Measurements from ENCODE around the gene AP3B1. TPM values are rescaled to one million over a fixed set of nuclear protein-coding genes. Genes with fewer than 3 reads are reported as not detected.
A peak's percentile ranks its signal among the peaks of the same experiment; 100 is the strongest.

The AP3B1 gene
- total RNA-seq, 3 donors from 2014 or later, result 38.5 to 55.6 (median 52.1) TPM

GRCh38 chr5:78300464-78301045 lies 6.1 kb upstream of the AP3B1 start:
- H3K4me1 ChIP-seq (ENCODE audit: low read depth), result peaks cover 4% of the 10 kb centered on the region
- H3K36me3 ChIP-seq (ENCODE audit: low read depth), result no peaks in the 10 kb centered on the region
- ATAC-seq, result no peak
- no peak overlapping the region for H3K4me3 ChIP-seq
- H3K9me3 ChIP-seq, result no peaks in the 10 kb centered on the region
- intact Hi-C loops (cut with DNase I, micrococcal nuclease), result no loop called here
- no peak for DNase-seq
- TF ChIP-seq, protein P1, sequence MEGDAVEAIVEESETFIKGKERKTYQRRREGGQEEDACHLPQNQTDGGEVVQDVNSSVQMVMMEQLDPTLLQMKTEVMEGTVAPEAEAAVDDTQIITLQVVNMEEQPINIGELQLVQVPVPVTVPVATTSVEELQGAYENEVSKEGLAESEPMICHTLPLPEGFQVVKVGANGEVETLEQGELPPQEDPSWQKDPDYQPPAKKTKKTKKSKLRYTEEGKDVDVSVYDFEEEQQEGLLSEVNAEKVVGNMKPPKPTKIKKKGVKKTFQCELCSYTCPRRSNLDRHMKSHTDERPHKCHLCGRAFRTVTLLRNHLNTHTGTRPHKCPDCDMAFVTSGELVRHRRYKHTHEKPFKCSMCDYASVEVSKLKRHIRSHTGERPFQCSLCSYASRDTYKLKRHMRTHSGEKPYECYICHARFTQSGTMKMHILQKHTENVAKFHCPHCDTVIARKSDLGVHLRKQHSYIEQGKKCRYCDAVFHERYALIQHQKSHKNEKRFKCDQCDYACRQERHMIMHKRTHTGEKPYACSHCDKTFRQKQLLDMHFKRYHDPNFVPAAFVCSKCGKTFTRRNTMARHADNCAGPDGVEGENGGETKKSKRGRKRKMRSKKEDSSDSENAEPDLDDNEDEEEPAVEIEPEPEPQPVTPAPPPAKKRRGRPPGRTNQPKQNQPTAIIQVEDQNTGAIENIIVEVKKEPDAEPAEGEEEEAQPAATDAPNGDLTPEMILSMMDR (IDR thresholded peaks at IDR 0.05), result no peak

DNA sequence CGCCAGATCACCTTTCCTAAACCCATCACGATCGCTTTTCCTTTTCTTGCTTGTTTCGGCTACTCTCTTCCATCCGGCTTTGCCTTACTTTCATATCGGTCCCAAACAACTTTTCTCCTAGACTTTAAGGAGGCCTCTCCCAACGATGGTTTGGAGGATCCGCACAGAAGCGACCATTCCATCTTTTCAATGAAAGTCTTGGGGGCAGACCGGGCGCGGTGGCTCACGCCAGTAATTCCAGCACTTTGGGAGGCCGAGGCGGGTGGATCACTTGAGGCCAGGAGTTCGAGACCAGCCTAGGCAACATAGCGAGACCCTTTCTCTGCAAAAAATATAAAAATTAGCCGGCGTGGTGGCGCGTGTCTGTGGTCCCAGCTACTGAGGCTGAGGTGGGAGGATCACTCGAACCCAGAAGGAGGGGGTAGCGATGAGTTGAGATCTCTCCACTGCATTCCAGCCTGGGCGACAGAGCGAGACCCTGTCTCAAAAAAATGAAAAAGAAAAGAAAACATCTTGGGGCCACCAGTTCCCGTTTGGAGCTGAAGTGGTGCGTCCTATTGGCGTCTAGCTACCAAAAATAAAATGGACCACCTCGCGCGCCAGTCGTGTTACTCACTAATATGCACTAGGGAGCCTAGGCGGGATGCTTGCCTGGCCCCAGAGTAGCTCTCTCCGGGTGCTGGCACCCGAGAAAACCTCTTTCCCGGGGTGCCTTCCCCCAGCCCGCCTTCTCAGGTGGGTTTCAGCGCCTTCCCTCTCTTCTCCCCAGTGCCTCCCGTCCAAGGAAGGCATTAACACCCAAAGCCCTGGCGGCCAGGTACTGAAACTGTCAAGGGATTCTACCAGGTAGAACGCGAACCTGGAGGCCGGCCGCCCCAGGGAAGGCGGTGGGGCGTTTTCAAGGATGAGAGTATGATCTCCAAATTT lies 800 bp upstream of the AP3B1 start:
- TF ChIP-seq, protein P1 (IDR thresholded peaks at IDR 0.05), result no peak
- Histone ChIP-seq H3K9me3 (no peaks in the 10 kb centered on the region), H3K4me1 (ENCODE audit: low read depth) (peaks cover 15% of the 10 kb centered on the region), H3K4me3 (peak overlapping the region; percentile 67), H3K36me3 (ENCODE audit: low read depth) (no peaks in the 10 kb centered on the region)
- intact Hi-C loops (cut with DNase I, micrococcal nuclease), result loop anchor here (2.0 to 10.0 kb wide), 2 partner anchors 60 to 66 kb away; partner anchors contain the start of gene SCAMP1 (in 1 of the 2)
- peak; percentile 56 for ATAC-seq
- DNase-seq, result peak; percentile 59 to 66 (median 65)

- Histone ChIP-seq H3K36me3 (ENCODE audit: low read depth) (no peaks in the 10 kb centered on the region), H3K4me1 (ENCODE audit: low read depth) (peaks cover 15% of the 10 kb centered on the region), H3K9me3 (no peaks in the 10 kb centered on the region), H3K4me3 (peak overlapping the region; percentile 67)
- intact Hi-C loops (cut with DNase I, micrococcal nuclease), result loop anchor here (2.0 to 10.0 kb wide), 2 partner anchors 61 to 67 kb away; partner anchors contain the start of gene SCAMP1 (in 1 of the 2)
- TF ChIP-seq, protein P1 (IDR thresholded peaks at IDR 0.05), result no peak
- peak; percentile 5 for ATAC-seq
- no peak for DNase-seq
Measured at GRCh38 chr5:78293851-78294247, 649 bp downstream of the AP3B1 start.

DNA sequence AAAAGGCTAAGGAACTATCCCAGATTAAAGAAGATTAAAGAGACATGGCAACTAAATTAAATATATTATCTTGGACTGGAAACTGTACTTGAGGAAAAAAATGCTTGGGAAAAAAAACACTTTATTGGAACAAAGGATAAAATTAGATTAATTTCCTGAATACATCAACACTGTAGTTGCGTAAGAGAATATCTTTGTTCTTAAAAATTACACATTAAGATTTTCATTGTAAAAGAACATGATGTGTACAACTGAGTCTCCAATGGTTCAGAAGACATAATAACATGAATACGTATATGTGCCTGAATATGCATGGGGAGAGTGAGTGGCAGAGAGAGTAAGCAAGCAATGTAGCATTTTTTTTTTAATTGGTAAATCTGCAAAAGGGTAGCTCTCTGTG lies 2.8 kb downstream of the AP3B1 start:
- Histone ChIP-seq H3K4me1 (ENCODE audit: low read depth) (peaks cover 15% of the 10 kb centered on the region), H3K9me3 (no peaks in the 10 kb centered on the region), H3K4me3 (no peak overlapping the region), H3K36me3 (ENCODE audit: low read depth) (no peaks in the 10 kb centered on the region)
- intact Hi-C loops (cut with DNase I, micrococcal nuclease), result loop anchor here in 1 of 2 donors (10.0 kb wide), 1 partner anchor 63 kb away; no protein-coding TSS in a partner anchor
- TF ChIP-seq, protein P1 (IDR thresholded peaks at IDR 0.05), result no peak
- DNase-seq (no peak), ATAC-seq (no peak)

DNA sequence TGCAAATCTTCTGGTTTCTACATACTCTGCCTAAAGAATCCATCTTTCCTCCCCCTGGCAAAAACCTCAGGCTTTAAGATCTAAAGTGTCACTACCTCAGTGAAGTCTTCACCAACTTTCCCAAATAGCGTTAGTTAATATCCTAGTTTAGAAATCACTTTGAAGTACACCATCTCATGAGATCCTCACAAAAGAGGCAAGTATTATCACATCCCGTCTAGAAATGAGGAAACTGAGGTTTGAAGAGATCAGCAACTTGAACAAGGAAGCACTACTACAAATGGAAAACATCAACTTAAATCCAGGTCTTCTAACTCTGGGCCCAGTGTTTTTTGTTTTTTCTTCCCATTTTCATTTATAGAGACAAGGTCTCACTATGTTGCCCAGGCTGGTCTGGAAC lies 4.6 kb downstream of the AP3B1 start:
- peaks cover 9% of the 10 kb centered on the region for H3K4me1 ChIP-seq (ENCODE audit: low read depth)
- H3K36me3 ChIP-seq (ENCODE audit: low read depth), result no peaks in the 10 kb centered on the region
- no peaks in the 10 kb centered on the region for H3K9me3 ChIP-seq
- no peak overlapping the region for H3K4me3 ChIP-seq
- TF ChIP-seq, protein P1 (IDR thresholded peaks at IDR 0.05), result no peak
- ATAC-seq, result no peak
- DNase-seq, result no peak
- intact Hi-C loops (cut with DNase I, micrococcal nuclease), result loop anchor here in 1 of 2 donors (10.0 kb wide), 1 partner anchor 65 kb away; no protein-coding TSS in a partner anchor
